GM19372 (cell line): ENCODE results near the gene GTF2IRD1.
"Not testable (repeated sequence)": the region's sequence is repeated elsewhere in the genome, so short reads cannot be mapped to it uniquely, and the experiment has no call there.

Experiments
- ATAC-seq: cut with Tn5 transposase; IDR thresholded peaks from one replicate; pipeline ENCODE4 v1.9.1; 2021; ENCODE audit warnings: mild to moderate bottlenecking, low read depth, moderate library complexity; ENCODE audit not compliant: unreplicated experiment

Gene GTF2IRD1

GRCh38 chr7:74485611-74486010 lies 31.9 kb downstream of the GTF2IRD1 start:
- no peak for ATAC-seq

GRCh38 chr7:74488518-74489030 lies 34.9 kb downstream of the GTF2IRD1 start:
- not testable (repeated sequence) for ATAC-seq

GRCh38 chr7:74489997-74490945 lies 36.6 kb downstream of the GTF2IRD1 start:
- ATAC-seq, result no peak

GRCh38 chr7:74491490-74491889 lies 37.8 kb downstream of the GTF2IRD1 start:
- ATAC-seq, result not testable (repeated sequence)

- ATAC-seq, result no peak
Observed at GRCh38 chr7:74493295-74493694, 39.6 kb downstream of the GTF2IRD1 start.

GRCh38 chr7:74494076-74494548 lies 40.4 kb downstream of the GTF2IRD1 start:
- ATAC-seq, result no peak

GRCh38 chr7:74495112-74496086 lies 41.7 kb downstream of the GTF2IRD1 start:
- ATAC-seq, result no peak

GRCh38 chr7:74496272-74496671 lies 42.6 kb downstream of the GTF2IRD1 start:
- ATAC-seq, result no peak

GRCh38 chr7:74496773-74497172 lies 43.1 kb downstream of the GTF2IRD1 start:
- ATAC-seq, result not testable (repeated sequence)

GRCh38 chr7:74498354-74498753 lies 44.6 kb downstream of the GTF2IRD1 start:
- ATAC-seq, result no peak

- ATAC-seq, result no peak
Observed at GRCh38 chr7:74498996-74499834, 45.5 kb downstream of the GTF2IRD1 start.

- ATAC-seq, result no peak
Observed at GRCh38 chr7:74499835-74500388, 46.2 kb downstream of the GTF2IRD1 start.

- ATAC-seq, result no peak
Observed at GRCh38 chr7:74501298-74501697, 47.6 kb downstream of the GTF2IRD1 start.

GRCh38 chr7:74502216-74502891 lies 48.6 kb downstream of the GTF2IRD1 start:
- ATAC-seq, result no peak

- no peak for ATAC-seq
Observed at GRCh38 chr7:74503061-74503460, 49.4 kb downstream of the GTF2IRD1 start.

- no peak for ATAC-seq
Observed at GRCh38 chr7:74503943-74504342, 50.2 kb downstream of the GTF2IRD1 start.

GRCh38 chr7:74505471-74506324 lies 52.0 kb downstream of the GTF2IRD1 start:
- ATAC-seq, result no peak

- ATAC-seq, result no peak
Observed at GRCh38 chr7:74506325-74506724, 52.6 kb downstream of the GTF2IRD1 start.
